Lung (tissue), 12 donors: ENCODE data around the gene MUC5AC. TPM values are rescaled to one million over a fixed set of nuclear protein-coding genes. Genes with fewer than 3 reads are reported as not detected.
A peak's percentile ranks its signal among the peaks of the same experiment; 100 is the strongest.

Source experiments
- ATAC-seq: fragments of 200-7000 bp; cut with Tn5 transposase; one replicate; pipeline ENCODE4 v1.9.1; 2020; ENCODE audit warnings: moderate number of reproducible peaks; ENCODE audit not compliant: insufficient read depth, low FRiP score
- DNase-seq, 3 donors: peaks; one replicate each; pipeline ENCODE4 v3.0.0-alpha.2; 2013 to 2017
- H3K27ac ChIP-seq, 2 donors: one replicate each; pipeline ENCODE4 v1.5.1; 2013; ENCODE audit warnings: mild to moderate bottlenecking in 2 of 2, moderate library complexity in 2 of 2, control low read depth in 1 of 2, inconsistent platforms in 1 of 2, low read depth in 1 of 2, low read length in 1 of 2
- H3K27me3 ChIP-seq, 3 donors: one replicate each; pipeline ENCODE4 v1.5.1; 2013; ENCODE audit warnings: low read length in 2 of 3; ENCODE audit not compliant: control insufficient read depth in 3 of 3, insufficient read depth in 3 of 3
- H3K36me3 ChIP-seq, 4 donors: one replicate each; pipeline ENCODE4 v1.5.1; 2013; ENCODE audit warnings: low read length in 4 of 4, mild to moderate bottlenecking in 1 of 4, moderate library complexity in 1 of 4; ENCODE audit not compliant: control insufficient read depth in 4 of 4, insufficient read depth in 4 of 4
- H3K4me1 ChIP-seq, 5 donors: one replicate each; pipeline ENCODE4 v1.5.1; 2013; ENCODE audit warnings: low read length in 5 of 5, mild to moderate bottlenecking in 2 of 5, moderate library complexity in 1 of 5; ENCODE audit not compliant: control insufficient read depth in 5 of 5, insufficient read depth in 5 of 5
- H3K4me3 ChIP-seq: one replicate; pipeline ENCODE4 v1.5.1; 2013; ENCODE audit warnings: mild to moderate bottlenecking, control low read depth, moderate library complexity
- H3K9ac ChIP-seq, 2 donors: one replicate each; pipeline ENCODE4 v1.5.1; 2013; ENCODE audit warnings: low read length in 2 of 2, control low read depth in 1 of 2; ENCODE audit not compliant: insufficient read depth in 1 of 2
- H3K9me3 ChIP-seq, 4 donors: one replicate each; pipeline ENCODE4 v1.5.1; 2013; ENCODE audit warnings: low read length in 3 of 4, mild to moderate bottlenecking in 1 of 4, moderate library complexity in 1 of 4; ENCODE audit not compliant: control insufficient read depth in 4 of 4, insufficient read depth in 3 of 4
- CTCF ChIP-seq: IDR thresholded peaks from 2 replicates; pipeline ENCODE4 v1.5.1; 2012; ENCODE audit warnings: mild to moderate bottlenecking; ENCODE audit errors: control extremely low read depth, extremely low read depth
- WGBS, 2 donors: extraction: QIAGEN DNeasy Blood & Tissue Kit; methylation state at CpG; one replicate each; pipeline ENCODE4 v1.1.7; 2013; 5-methylcytosine and 5-hydroxymethylcytosine counted together
- polyA plus RNA-seq, 2 donors: library from polyadenylated mRNA; stranded (reverse); fragments of 200-250 nt; gene quantifications; one replicate each; pipeline ENCODE4 v1.2.1, GENCODE V29; 2013
- total RNA-seq, 2 donors: library from RNA; depleted of rRNA in 1 of 2; stranded (reverse); fragments of >200 nt in 1 of 2; gene quantifications; one replicate each; pipeline ENCODE4 v1.2.1, GENCODE V29; 2014 to 2021
- donor health status: control.
- donor health status: control.
- donor health status: Bipolar disorder and iron deficiency.
- donor health status: healthy.
- donor health status: DM: yes; HTN: yes; CAD: no.

MUC5AC gene
- total and polyA plus RNA-seq, 4 donors = 0.46 to 1.3 (median 1.0) TPM

DNA sequence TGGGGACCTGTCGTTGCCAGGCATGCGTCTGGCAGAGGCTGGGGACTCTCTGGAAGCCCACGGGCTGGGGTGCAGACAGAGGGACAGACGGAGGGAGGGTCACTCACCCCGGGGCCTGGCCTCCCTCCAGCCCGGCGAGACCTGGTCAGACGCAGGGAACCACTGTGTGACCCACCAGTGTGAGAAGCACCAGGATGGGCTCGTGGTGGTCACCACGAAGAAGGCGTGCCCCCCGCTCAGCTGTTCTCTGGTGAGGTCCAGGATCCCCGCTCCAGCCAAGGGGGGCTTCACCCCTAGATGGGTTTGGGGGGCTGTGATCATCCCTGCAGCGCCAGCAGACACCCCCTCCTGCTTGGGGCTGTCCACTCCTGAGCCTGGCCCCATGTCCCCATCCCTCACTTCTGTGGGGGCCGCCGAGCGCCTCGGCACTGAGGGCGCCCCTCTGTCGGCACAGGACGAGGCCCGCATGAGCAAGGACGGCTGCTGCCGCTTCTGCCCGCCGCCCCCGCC, 41.5 kb downstream of the MUC5AC start:
- ATAC-seq = no peak
- 66 to 77% methylated on average over 25 to 27 of the region's 27 CpGs for WGBS, 2 donors
- H3K36me3 ChIP-seq = no peaks in the 10 kb centered on the region

DNA sequence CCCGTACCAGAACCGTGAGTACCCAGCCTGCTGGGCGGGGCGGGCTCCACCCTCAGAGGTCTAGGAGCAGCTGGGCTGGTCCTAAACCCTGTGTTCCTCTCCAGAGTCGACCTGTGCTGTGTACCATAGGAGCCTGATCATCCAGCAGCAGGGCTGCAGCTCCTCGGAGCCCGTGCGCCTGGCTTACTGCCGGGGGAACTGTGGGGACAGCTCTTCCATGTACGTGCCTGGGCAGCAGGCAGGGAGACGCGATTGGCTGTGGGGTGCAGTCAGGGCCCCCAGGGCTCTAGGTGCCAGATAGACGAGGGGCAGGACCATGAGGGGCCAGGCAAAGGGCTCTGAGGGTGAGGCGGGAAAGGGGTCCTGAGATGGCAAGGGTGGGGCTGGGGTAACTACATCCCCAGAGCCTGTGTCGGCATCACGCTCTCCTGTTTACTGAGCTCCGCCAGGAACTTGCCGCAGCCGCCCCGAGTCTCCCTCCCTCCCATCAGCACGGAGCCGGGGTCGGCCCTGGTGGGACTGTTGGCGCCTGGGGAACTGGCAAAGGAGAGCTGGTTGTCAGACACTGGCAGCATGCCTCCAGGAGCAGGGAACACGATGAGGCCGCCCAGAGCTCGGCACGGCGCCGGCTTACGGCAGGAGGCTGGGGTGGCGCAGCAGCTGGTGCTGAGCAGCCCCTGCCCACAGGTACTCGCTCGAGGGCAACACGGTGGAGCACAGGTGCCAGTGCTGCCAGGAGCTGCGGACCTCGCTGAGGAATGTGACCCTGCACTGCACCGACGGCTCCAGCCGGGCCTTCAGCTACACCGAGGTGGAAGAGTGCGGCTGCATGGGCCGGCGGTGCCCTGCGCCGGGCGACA, 42.2 kb downstream of the MUC5AC start:
- no peak for TF ChIP-seq CTCF
- H3K4me1 ChIP-seq = no peaks in the 10 kb centered on the region
- peaks cover 0 to 2% (median 0%) of the 10 kb centered on the region in 4 donors for H3K9me3 ChIP-seq
- H3K4me3 ChIP-seq = no peak overlapping the region
- H3K27ac ChIP-seq = no peak overlapping the region
- no peak for ATAC-seq
- DNase-seq = peak in 1 of 3 donors; percentile 11
- WGBS, 2 donors = 68 to 76% methylated on average over 42 to 47 of the region's 47 CpGs
- peaks cover 0 to 18% (median 5%) of the 10 kb centered on the region in 3 donors for H3K27me3 ChIP-seq
- H3K9ac ChIP-seq = no peak overlapping the region
- no peaks in the 10 kb centered on the region for H3K36me3 ChIP-seq

More for the DNA sequence above, 41.5 kb downstream of the MUC5AC start:
- Histone ChIP-seq H3K27me3 (peaks cover 0 to 18% (median 5%) of the 10 kb centered on the region in 3 donors), H3K9me3 (peaks cover 0 to 2% (median 0%) of the 10 kb centered on the region in 4 donors), H3K9ac (no peak overlapping the region), H3K27ac (no peak overlapping the region), H3K4me1 (no peaks in the 10 kb centered on the region), H3K4me3 (no peak overlapping the region)
- TF ChIP-seq CTCF = no peak
- peak in 1 of 3 donors; percentile 9 for DNase-seq

- DNase-seq (peak in 1 of 3 donors; percentile 11), ATAC-seq (no peak)
- 63 to 73% methylated on average over 16 of the region's 16 CpGs for WGBS, 2 donors
- Histone ChIP-seq H3K36me3 (no peaks in the 10 kb centered on the region), H3K27me3 (peaks cover 0 to 18% (median 5%) of the 10 kb centered on the region in 3 donors), H3K9ac (no peak overlapping the region), H3K4me3 (no peak overlapping the region), H3K27ac (no peak overlapping the region), H3K4me1 (no peaks in the 10 kb centered on the region), H3K9me3 (peaks cover 0 to 2% (median 0%) of the 10 kb centered on the region in 4 donors)
- TF ChIP-seq CTCF = no peak
These were observed 42.9 kb downstream of the MUC5AC start for GRCh38 chr11:1200611-1201191.
